HepG2 (cell line): ENCODE results near the gene CYTH1. TPM values are rescaled to one million over a fixed set of nuclear protein-coding genes. Genes with fewer than 3 reads are reported as not detected.
A peak's percentile ranks its signal among the peaks of the same experiment; 100 is the strongest.

ENCODE experiments used
- FOXM1 ChIP-seq: sonication (generic); formaldehyde crosslinking; IDR thresholded peaks from 2 replicates; pipeline ENCODE4 v1.5.0; 2020; ENCODE audit warnings: missing genetic modification reagents
- HBP1 ChIP-seq: IDR thresholded peaks from 2 replicates; pipeline ENCODE4 v1.6.1; 2016; ENCODE audit warnings: low read depth, control low read depth
- IRF1 ChIP-seq: sonication (generic); formaldehyde crosslinking; IDR thresholded peaks from 2 replicates; pipeline ENCODE4 v1.4.0; 2020; ENCODE audit warnings: low read depth, mild to moderate bottlenecking, missing genetic modification reagents
- PAWR ChIP-seq: sonication (generic); formaldehyde crosslinking; IDR thresholded peaks from 2 replicates; pipeline ENCODE4 v1.4.0; 2020; ENCODE audit warnings: missing genetic modification reagents, mild to moderate bottlenecking, borderline replicate concordance
- SP140L ChIP-seq: sonication (generic); formaldehyde crosslinking; IDR thresholded peaks from 2 replicates; pipeline ENCODE4 v1.4.0; 2020; ENCODE audit warnings: missing genetic modification reagents, borderline replicate concordance
- ZNF354B ChIP-seq: sonication (generic); formaldehyde crosslinking; IDR thresholded peaks from 2 replicates; pipeline ENCODE4 v1.8.0; 2022; ENCODE audit warnings: mild to moderate bottlenecking, missing genetic modification reagents
- ZNF687 ChIP-seq: sonication (generic); formaldehyde crosslinking; IDR thresholded peaks from 2 replicates; pipeline ENCODE4 v1.5.1; 2020; ENCODE audit warnings: mild to moderate bottlenecking, missing genetic modification reagents, moderate library complexity
- ZZZ3 ChIP-seq: sonication (generic); formaldehyde crosslinking; IDR thresholded peaks from 2 replicates; pipeline ENCODE4 v1.4.0; 2020; ENCODE audit warnings: missing genetic modification reagents, mild to moderate bottlenecking, borderline replicate concordance
- polyA plus RNA-seq, 8 experiments: library from polyadenylated mRNA; depleted of rRNA in 3 of 8; stranded (reverse) in 7 of 8; unstranded in 1 of 8; fragments of >200 nt; fragmentation: Illumina TruSeq in 4 of 8; extraction: Trizol in 4 of 8; gene quantifications; 2 replicates each; pipeline versions ENCODE4 v1.2.1 to v1.2.3, GENCODE V29; 2011 to 2016; ENCODE audit warnings: low read depth in 4 of 8, missing spikeins in 1 of 8, mixed read lengths in 1 of 8; ENCODE audit not compliant: insufficient read depth in 1 of 8
- total RNA-seq, 5 experiments: library from RNA; depleted of rRNA; stranded (reverse); fragments of >200 nt; fragmentation: Illumina TruSeq; extraction: Trizol; gene quantifications; 2 replicates each; pipeline ENCODE4 v1.2.3, GENCODE V29; 2016; ENCODE audit warnings: low read depth in 1 of 5

The CYTH1 gene
- total and polyA plus RNA-seq, 2 of the 13 experiments (the other 11 are each of a cell fraction or from before 2014, with no cell fraction given) = 20.1 to 48.9 TPM

GRCh38 chr17:78727476-78728229 is 54.4 kb downstream of the CYTH1 start (continued):
- TF ChIP-seq ZNF687 (CRISPR knock-in tag) = peak; percentile 11; the same call in 1 of the 2 replicates
- TF ChIP-seq SP140L (CRISPR knock-in tag) = no peak
- no peak for TF ChIP-seq PAWR (CRISPR knock-in tag)
- no peak for TF ChIP-seq FOXM1
- no peak for TF ChIP-seq ZNF354B (CRISPR knock-in tag)
- TF ChIP-seq IRF1 (CRISPR knock-in tag) = no peak
- TF ChIP-seq ZZZ3 (CRISPR knock-in tag) = no peak
- TF ChIP-seq HBP1 (CRISPR knock-in tag) = no peak
- TF ChIP-seq, all 625 proteins: peak for 3
